Cerebellar cortex (tissue), 1 donor: ENCODE measurements around the gene KIR2DL1.
"Not testable (repeated sequence)": the region's sequence is repeated elsewhere in the genome, so short reads cannot be mapped to it uniquely, and the experiment has no call there.

Source experiments
- DNase-seq: peaks from one replicate; pipeline ENCODE4 v3.0.0-alpha.2; 2015; ENCODE audit warnings: low spot score

The KIR2DL1 gene

DNA sequence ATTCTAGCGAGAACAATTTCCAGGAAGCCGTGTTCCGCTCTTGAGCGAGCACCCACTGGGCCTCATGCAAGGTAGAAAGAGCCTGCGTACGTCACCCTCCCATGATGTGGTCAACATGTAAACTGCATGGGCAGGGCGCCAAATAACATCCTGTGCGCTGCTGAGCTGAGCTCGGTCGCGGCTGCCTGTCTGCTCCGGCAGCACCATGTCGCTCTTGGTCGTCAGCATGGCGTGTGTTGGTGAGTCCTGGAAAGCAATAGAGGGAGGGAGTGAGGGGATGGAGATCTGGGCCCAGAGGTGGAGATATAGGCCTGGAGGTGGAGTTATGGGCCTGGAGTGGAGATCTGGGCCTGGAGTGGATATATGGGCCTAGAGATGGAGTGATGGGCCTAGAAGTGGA, at the start of gene KIR2DL1:
Gene KIR2DL1, plus strand, starts transcription at position 148 of the 400 bp plus-strand sequence. Its CDS starts 58 bp downstream, at position 206.
- not testable (repeated sequence) for DNase-seq

- DNase-seq, result no peak
Measured at GRCh38 chr19:54724142-54724541, 45.5 kb upstream of the KIR2DL1 start, which contains the start of gene KIR3DL3. TSS of gene KIR3DL3 (plus strand) at chr19:54724442. CDS start at chr19:54724497, 55 bp downstream.

DNA sequence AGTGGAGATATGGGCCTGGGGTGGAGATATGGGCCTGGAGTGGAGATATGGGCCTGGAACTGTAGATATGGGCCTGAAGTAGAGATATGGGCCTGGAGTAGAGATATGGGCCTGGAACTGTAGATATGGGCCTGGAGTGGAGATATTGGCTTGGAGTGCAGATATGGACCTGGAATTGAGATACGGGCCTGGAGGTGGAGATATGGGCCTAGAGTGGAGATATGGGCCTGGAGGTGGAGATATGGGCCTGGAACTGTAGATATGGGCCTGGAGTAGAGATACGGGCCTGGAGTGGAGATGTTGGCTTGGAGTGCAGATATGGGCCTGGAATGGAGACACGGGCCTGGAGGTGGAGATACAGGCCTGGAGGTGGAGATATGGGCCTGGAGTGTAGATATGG, 44.9 kb upstream of the KIR2DL1 start:
- no peak for DNase-seq

DNA sequence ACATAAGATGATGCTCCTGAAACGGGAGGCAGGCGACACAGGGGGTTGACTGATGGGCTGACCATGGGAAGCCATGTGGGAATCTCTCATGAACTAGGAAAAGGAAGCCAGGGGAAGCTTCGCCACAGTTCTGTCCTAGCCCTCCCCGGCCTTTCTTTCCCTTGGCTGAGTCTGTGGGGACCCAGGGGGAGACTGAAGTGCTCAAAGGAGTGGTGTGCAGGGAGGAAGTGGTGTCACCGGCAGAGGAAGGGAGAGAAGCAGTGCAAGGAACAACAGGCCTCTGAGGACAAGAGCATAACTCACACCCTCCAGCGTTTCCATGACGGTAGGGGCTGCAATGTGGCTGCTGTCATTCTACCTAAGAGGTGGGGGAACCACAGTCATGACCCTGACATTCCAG, 44.3 kb upstream of the KIR2DL1 start:
- DNase-seq, result no peak

DNA sequence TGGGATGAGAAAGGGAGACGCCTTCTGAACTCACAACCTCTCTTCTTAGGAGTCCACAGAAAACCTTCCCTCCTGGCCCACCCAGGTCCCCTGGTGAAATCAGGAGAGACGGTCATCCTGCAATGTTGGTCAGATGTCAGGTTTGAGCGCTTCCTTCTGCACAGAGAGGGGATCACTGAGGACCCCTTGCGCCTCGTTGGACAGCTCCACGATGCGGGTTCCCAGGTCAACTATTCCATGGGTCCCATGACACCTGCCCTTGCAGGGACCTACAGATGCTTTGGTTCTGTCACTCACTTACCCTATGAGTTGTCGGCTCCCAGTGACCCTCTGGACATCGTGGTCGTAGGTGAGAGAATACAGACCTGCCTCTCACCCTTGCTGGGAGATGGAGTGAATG, 42.0 kb upstream of the KIR2DL1 start:
- DNase-seq, result no peak

- DNase-seq, result no peak
Measured at GRCh38 chr19:54728167-54728566, 41.4 kb upstream of the KIR2DL1 start.

- DNase-seq, result no peak
Measured at GRCh38 chr19:54729416-54730188, 40.0 kb upstream of the KIR2DL1 start.

GRCh38 chr19:54731191-54731590, 38.4 kb upstream of the KIR2DL1 start:
- DNase-seq, result no peak

- not testable (repeated sequence) for DNase-seq
Measured at GRCh38 chr19:54738306-54738705, 31.3 kb upstream of the KIR2DL1 start, which contains the start of gene KIR2DL3. TSS of gene KIR2DL3 (plus strand) at chr19:54738513. CDS start at chr19:54738546, 33 bp downstream.

GRCh38 chr19:54738715-54739114, 30.9 kb upstream of the KIR2DL1 start:
- no peak for DNase-seq

GRCh38 chr19:54739587-54740497, 29.8 kb upstream of the KIR2DL1 start:
- no peak for DNase-seq

DNA sequence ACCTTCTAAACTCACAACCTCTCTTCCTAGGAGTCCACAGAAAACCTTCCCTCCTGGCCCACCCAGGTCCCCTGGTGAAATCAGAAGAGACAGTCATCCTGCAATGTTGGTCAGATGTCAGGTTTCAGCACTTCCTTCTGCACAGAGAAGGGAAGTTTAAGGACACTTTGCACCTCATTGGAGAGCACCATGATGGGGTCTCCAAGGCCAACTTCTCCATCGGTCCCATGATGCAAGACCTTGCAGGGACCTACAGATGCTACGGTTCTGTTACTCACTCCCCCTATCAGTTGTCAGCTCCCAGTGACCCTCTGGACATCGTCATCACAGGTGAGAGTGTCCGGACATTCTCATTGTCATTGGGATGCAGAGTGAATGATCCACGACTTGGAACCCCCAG, 27.6 kb upstream of the KIR2DL1 start:
- not testable (repeated sequence) for DNase-seq

DNA sequence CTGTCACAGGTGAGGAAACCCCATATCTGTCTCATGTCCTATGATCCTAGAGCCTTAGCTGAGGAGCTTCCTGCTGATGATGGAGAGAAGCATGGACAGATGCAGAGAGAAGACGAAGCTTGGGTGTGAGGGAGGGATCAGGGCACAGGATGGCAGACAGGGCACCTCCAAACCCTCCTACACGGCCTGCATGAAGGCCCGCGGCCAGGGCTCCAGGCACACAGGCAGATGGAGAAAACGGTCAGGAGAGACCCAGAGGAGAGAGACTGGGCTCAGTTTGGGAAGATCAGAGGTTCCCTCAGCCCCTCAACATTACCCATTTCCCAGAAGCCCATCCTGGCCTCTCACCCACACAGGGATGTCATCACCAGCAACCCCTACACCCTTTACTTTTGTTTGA, 25.5 kb upstream of the KIR2DL1 start:
- DNase-seq, result not testable (repeated sequence)

- DNase-seq, result not testable (repeated sequence)
Measured at GRCh38 chr19:54747614-54748322, 21.8 kb upstream of the KIR2DL1 start.

GRCh38 chr19:54750276-54750675, 19.3 kb upstream of the KIR2DL1 start:
- DNase-seq, result not testable (repeated sequence)

GRCh38 chr19:54756204-54757110, 13.1 kb upstream of the KIR2DL1 start:
- DNase-seq, result not testable (repeated sequence)

- not testable (repeated sequence) for DNase-seq
Measured at GRCh38 chr19:54758577-54758976, 11.0 kb upstream of the KIR2DL1 start.

GRCh38 chr19:54764219-54764618, 5.4 kb upstream of the KIR2DL1 start:
- DNase-seq, result not testable (repeated sequence)

DNA sequence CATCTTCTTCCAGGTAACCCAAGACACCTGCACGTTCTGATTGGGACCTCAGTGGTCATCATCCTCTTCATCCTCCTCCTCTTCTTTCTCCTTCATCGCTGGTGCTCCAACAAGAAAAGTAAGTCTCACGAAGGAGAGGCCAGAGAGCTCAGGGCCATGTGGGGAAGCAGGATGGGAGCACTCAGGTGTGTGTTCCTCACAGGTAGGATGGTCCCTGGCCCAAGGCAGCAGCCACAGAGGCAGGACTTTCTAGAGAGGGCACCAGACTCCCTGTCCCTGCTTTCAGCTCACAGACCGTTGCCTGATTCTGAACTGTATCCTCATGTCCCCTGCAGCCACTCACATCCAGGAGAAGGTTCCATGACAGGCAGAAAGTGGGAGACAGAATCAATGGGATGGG, 3.1 kb upstream of the KIR2DL1 start:
- DNase-seq, result not testable (repeated sequence)

GRCh38 chr19:54770511-54770910, 918 bp downstream of the KIR2DL1 start:
- DNase-seq, result not testable (repeated sequence)
